GM12891 (cell line): ENCODE data around the gene USP4.

Source experiments
- PAX5 ChIP-seq: IDR thresholded peaks from 2 replicates; pipeline ENCODE4 v1.6.1; 2011; ENCODE audit warnings: low read length, moderate library complexity, mild to moderate bottlenecking; ENCODE audit not compliant: insufficient read depth, severe bottlenecking
- POLR2A ChIP-seq: IDR thresholded peaks from 2 replicates; pipeline ENCODE4 v1.6.1; 2011; ENCODE audit warnings: low read depth, low read length, control low read depth
- POLR2AphosphoS5 ChIP-seq: IDR thresholded peaks from 2 replicates; pipeline ENCODE4 v1.6.1; 2011; ENCODE audit warnings: low read depth, low read length, control low read depth
- POU2F2 ChIP-seq: IDR thresholded peaks from 2 replicates; pipeline ENCODE4 v1.6.1; 2011; ENCODE audit warnings: low read depth, mild to moderate bottlenecking, control low read depth, low read length, moderate library complexity
- SPI1 ChIP-seq: IDR thresholded peaks from 2 replicates; pipeline ENCODE4 v1.6.1; 2011; ENCODE audit warnings: low read depth, low read length, control low read depth
- TAF1 ChIP-seq: IDR thresholded peaks from 2 replicates; pipeline ENCODE4 v1.6.1; 2011; ENCODE audit warnings: low read depth, low read length, control low read depth

DNA sequence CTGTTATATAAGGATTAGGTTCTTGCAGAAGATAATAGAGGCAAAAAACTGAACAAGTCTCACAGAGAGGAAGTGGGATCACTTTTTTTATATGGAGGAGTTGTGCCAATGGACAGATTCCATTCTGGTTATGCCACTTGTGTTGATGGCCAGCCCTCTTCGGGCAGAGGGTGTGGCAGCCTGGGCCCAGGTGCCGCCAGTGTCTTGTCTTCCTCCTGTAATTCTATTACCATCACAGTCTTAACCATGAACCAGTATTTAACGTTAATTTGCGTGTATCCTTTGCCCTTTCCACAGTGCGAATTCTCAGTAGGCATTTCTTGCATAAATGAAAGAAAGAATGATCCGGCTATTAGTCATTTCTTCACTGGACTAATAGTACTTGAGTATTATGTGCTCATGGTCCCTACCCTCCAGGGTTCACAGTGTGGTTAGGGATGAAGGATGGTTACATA lies 7.0 kb upstream of the USP4 start:
- TF ChIP-seq TAF1 (no peak), POLR2A (no peak), POLR2AphosphoS5 (no peak), PAX5 (no peak), SPI1 (peak; percentile 52), POU2F2 (no peak)
